Stomach (tissue), 9 donors: ENCODE measurements around the gene CCDC97. TPM values are rescaled to one million over a fixed set of nuclear protein-coding genes. Genes with fewer than 3 reads are reported as not detected.

Experiments used
- DNase-seq, 2 donors: peaks; one replicate each; pipeline versions ENCODE4 v3.0.0 to v3.0.0-alpha.2; 2013 to 2019
- H3K27ac ChIP-seq, 5 donors: fragments of 200-600 bp in 4 of 5; sonication (generic) in 4 of 5; one replicate each; pipeline ENCODE4 v1.5.1; 2013 to 2019; ENCODE audit warnings: mild to moderate bottlenecking in 1 of 5, moderate library complexity in 1 of 5
- H3K27me3 ChIP-seq, 3 donors: fragments of 200-600 bp; sonication (generic); one replicate each; pipeline ENCODE4 v1.5.1; 2017 to 2019; ENCODE audit warnings: mixed run types in 1 of 3
- H3K36me3 ChIP-seq, 4 donors: fragments of 200-600 bp; sonication (generic); 1 replicate in 3 of 4; 2 replicates in 1 of 4; pipeline ENCODE4 v1.5.1; 2016 to 2019
- H3K4me1 ChIP-seq, 4 donors: fragments of 200-600 bp; sonication (generic); one replicate each; pipeline ENCODE4 v1.5.1; 2016 to 2019
- H3K4me3 ChIP-seq, 4 donors: fragments of 200-600 bp; sonication (generic) in 3 of 4; one replicate each; pipeline ENCODE4 v1.5.1; 2016 to 2019; ENCODE audit warnings: mild to moderate bottlenecking in 1 of 4
- H3K9me3 ChIP-seq, 4 donors: fragments of 200-600 bp; sonication (generic); one replicate each; pipeline ENCODE4 v1.5.1; 2016 to 2019
- EP300 ChIP-seq: sonication (generic); formaldehyde crosslinking; IDR thresholded peaks from one replicate; pipeline ENCODE4 v1.6.1; 2017; ENCODE audit warnings: antibody characterized with exemption
- POLR2A ChIP-seq, 4 donors: fragments of 450-650 bp; IDR thresholded peaks; one replicate each; pipeline ENCODE4 v1.6.1; 2016; ENCODE audit warnings: antibody characterized with exemption in 4 of 4, control low read depth in 2 of 4, mild to moderate bottlenecking in 1 of 4, moderate library complexity in 1 of 4
- POLR2AphosphoS5 ChIP-seq, 3 donors: sonication (generic); formaldehyde crosslinking; IDR thresholded peaks; one replicate each; pipeline ENCODE4 v1.6.1; 2016; ENCODE audit warnings: antibody characterized with exemption in 3 of 3
- WGBS, 5 donors: extraction: QIAGEN DNeasy Blood & Tissue Kit in 3 of 5; methylation state at CpG; one replicate each; pipeline versions ENCODE4 v1.1.5 to v1.1.7; 2013 to 2018; 5-methylcytosine and 5-hydroxymethylcytosine counted together
- intact Hi-C: fragments of 100-400 bp; cut with DNase I; formaldehyde crosslinking; loops from one replicate; pipeline ENCODE4 v1.15.1; 2023; ENCODE audit warnings: low total_unique reads
- polyA plus RNA-seq, 3 donors: library from polyadenylated mRNA; stranded (reverse); fragments of 200-250 nt; gene quantifications; one replicate each; pipeline ENCODE4 v1.2.3, GENCODE V29; 2013
- total RNA-seq, 5 donors: library from RNA; depleted of rRNA; stranded (reverse); fragments of >200 nt; gene quantifications; one replicate each; pipeline versions ENCODE4 v1.1.0 to v1.2.3, GENCODE V29; 2014 to 2016
- TF ChIP-seq, protein P1 (sequence below), 7 experiments: fragments of 450-650 bp in 4 of 7; fragments of 200-600 bp in 3 of 7; sonication (generic) in 3 of 7; IDR thresholded peaks; one replicate each; pipeline ENCODE4 v1.5.1; 2016 to 2019; ENCODE audit warnings: antibody characterized with exemption in 7 of 7, control low read depth in 2 of 7, mild to moderate bottlenecking in 1 of 7
- donor health status: healthy with polysubstance abuse.
- donor health status: Bipolar disorder and iron deficiency.
- donor health status: healthy.

Gene CCDC97
- total and polyA plus RNA-seq, 8 donors = 2.2 to 62.6 (median 13.3) TPM

DNA sequence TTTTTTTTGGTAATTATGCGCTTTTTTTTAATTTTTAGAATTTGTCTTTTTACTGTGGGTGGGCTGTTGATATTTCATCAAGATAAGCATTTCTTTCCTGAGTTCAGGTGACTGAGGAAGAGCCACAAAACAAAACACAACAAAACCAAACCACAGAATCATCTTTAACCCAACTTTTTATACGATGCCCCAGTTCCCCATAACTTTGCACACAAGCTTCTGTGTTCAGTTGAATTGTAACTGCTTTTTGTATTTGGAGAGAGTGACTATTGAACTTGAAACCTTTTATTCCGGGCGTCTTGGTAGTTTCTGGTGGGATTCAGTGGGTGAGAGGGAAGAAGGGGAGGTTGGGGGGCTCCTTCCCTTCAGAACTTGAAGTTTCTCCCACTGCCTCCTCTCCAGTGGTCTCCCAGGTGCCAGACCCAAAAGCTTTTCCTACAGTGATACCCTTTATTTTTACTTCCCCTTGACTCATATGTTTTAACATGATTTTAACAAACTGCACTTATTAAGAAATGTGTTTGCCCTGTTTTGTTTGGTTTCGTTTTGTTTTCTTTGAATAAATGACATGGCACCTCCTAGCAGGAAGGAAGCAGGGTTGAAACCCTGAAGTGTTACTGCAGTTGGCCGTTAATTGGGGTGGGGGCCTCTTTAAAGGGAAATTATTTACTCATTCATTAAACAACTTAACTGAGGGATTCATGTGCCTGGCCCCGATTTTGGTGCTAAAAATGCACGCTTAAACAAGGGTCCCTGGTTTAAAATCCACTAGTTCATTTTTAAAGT, 2.7 kb upstream of the CCDC97 start:
- peaks cover 44 to 59% (median 57%) of the 10 kb centered on the region in 4 donors for H3K36me3 ChIP-seq
- no peak for DNase-seq
- no peak for TF ChIP-seq POLR2AphosphoS5 (IDR thresholded peaks at IDR 0.05)
- no peak for TF ChIP-seq EP300
- TF ChIP-seq, protein P1, sequence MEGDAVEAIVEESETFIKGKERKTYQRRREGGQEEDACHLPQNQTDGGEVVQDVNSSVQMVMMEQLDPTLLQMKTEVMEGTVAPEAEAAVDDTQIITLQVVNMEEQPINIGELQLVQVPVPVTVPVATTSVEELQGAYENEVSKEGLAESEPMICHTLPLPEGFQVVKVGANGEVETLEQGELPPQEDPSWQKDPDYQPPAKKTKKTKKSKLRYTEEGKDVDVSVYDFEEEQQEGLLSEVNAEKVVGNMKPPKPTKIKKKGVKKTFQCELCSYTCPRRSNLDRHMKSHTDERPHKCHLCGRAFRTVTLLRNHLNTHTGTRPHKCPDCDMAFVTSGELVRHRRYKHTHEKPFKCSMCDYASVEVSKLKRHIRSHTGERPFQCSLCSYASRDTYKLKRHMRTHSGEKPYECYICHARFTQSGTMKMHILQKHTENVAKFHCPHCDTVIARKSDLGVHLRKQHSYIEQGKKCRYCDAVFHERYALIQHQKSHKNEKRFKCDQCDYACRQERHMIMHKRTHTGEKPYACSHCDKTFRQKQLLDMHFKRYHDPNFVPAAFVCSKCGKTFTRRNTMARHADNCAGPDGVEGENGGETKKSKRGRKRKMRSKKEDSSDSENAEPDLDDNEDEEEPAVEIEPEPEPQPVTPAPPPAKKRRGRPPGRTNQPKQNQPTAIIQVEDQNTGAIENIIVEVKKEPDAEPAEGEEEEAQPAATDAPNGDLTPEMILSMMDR (IDR thresholded peaks at IDR 0.05) = no peak
- no peak for TF ChIP-seq POLR2A (IDR thresholded peaks at IDR 0.05)
- peaks cover 34 to 77% (median 44%) of the 10 kb centered on the region in 4 donors for H3K4me1 ChIP-seq
- intact Hi-C loops = loop anchor here (5.0 kb wide), 1 partner anchor 105 kb away; no protein-coding TSS in a partner anchor
- no peak overlapping the region for H3K4me3 ChIP-seq
- H3K9me3 ChIP-seq = no peaks in the 10 kb centered on the region
- H3K27ac ChIP-seq = peak overlapping the region; percentile 31 to 98 (median 94)
- WGBS, 5 donors = 43 to 59% (median 52%) methylated on average over 8 of the region's 8 CpGs
- H3K27me3 ChIP-seq = no peaks in the 10 kb centered on the region

DNA sequence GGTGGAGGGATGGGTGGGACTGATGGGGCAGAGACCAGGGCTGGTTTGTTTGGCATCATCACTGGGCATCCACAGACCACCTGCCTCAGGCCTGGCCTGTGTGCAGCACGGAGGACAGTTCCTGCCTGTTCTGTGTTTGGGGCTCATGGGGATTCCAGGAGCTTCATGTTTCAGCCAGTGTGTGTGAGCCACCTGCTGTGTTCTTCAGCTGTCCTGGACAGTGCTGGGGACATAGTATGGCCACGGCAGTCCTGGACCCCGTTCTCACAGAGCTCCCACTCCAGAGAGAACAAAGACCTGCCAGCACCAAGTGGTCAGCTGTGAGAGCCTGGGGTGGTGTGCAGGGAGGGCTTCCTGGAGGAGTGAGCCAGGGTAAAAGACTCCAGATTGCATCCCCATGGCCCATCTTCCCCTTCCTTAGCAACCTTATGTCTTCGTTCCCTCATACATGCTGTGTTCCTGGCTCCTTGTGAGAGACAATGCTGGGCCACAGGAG, 2.0 kb upstream of the CCDC97 start:
- Histone ChIP-seq H3K27me3 (no peaks in the 10 kb centered on the region), H3K4me1 (peaks cover 34 to 79% (median 48%) of the 10 kb centered on the region in 4 donors), H3K36me3 (peaks cover 39 to 59% (median 57%) of the 10 kb centered on the region in 4 donors), H3K9me3 (no peaks in the 10 kb centered on the region), H3K27ac (peak overlapping the region; percentile 93 to 98 (median 95)), H3K4me3 (no peak overlapping the region)
- 10 to 52% (median 43%) methylated on average over 3 to 4 of the region's 4 CpGs for WGBS, 5 donors
- intact Hi-C loops = loop anchor here (5.0 kb wide), 1 partner anchor 106 kb away; no protein-coding TSS in a partner anchor
- TF ChIP-seq POLR2AphosphoS5 (IDR thresholded peaks at IDR 0.05) (no peak), POLR2A (IDR thresholded peaks at IDR 0.05) (no peak), EP300 (no peak)
- TF ChIP-seq, protein P1 (IDR thresholded peaks at IDR 0.05) = no peak
- no peak for DNase-seq

DNA sequence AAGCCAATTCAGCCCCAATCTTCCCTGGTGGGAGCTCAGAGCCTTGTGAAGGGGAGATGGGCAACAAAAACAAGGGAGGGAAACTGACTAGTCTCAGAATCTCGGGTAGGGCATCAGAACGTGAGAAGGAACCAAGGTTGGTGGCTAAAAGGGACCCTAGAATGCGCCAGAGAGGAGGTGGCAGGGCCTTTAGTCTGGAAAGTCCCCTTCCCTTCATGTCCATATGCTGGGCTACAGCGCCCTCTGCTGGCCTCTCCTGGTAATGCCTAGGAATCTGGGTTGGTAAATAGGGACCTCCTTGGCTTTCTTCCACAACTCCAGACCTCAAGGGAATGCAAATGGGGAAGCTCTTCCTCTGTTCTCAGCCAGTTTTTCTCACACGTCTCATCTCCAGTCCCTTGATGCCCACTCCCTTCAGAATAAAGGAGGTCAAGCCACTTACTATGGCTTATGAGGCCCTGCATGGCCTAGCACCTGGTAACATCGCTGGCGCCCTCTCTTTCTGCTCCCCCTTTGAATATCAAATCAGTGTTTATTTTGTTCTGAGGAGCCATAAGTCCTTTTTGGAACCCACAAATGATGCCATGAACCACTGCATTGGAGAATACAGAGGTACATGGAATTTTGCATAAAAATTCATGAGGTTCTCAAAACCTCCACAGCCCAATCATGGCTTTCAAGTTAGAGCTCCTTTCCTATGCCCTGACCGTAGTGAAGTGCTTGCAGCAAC, 1.4 kb upstream of the CCDC97 start:
- Histone ChIP-seq H3K27ac (peak overlapping the region; percentile 93 to 98 (median 95)), H3K4me1 (peaks cover 34 to 84% (median 51%) of the 10 kb centered on the region in 4 donors), H3K27me3 (no peaks in the 10 kb centered on the region), H3K36me3 (peaks cover 41 to 59% (median 57%) of the 10 kb centered on the region in 4 donors), H3K9me3 (no peaks in the 10 kb centered on the region), H3K4me3 (peak overlapping the region; percentile 62 to 76 (median 64))
- peak; percentile 47 to 88 (median 70) for TF ChIP-seq POLR2AphosphoS5 (IDR thresholded peaks at IDR 0.05)
- TF ChIP-seq EP300 = no peak
- TF ChIP-seq, protein P1 (IDR thresholded peaks at IDR 0.05) = peak in 6 of 7 experiments; percentile 89 to 99 (median 99)
- no peak for TF ChIP-seq POLR2A (IDR thresholded peaks at IDR 0.05)
- DNase-seq = peak; percentile 96 to 98
- 14 to 20% (median 17%) methylated on average over 8 of the region's 8 CpGs for WGBS, 5 donors
- intact Hi-C loops = loop anchor here (5.0 kb wide), 1 partner anchor 106 kb away; no protein-coding TSS in a partner anchor
